Sigmoid colon (tissue), 4 donors: Measurements from ENCODE around the gene KCTD3.

Source experiments
- CTCF ChIP-seq, 4 experiments: fragments of 450-650 bp in 3 of 4; fragments of 200-600 bp in 1 of 4; IDR thresholded peaks; one replicate each; pipeline ENCODE4 v1.5.1; 2016 to 2019; ENCODE audit warnings: antibody characterized with exemption in 4 of 4, mild to moderate bottlenecking in 3 of 4, moderate library complexity in 2 of 4
- EP300 ChIP-seq, 4 donors: sonication (generic); formaldehyde crosslinking; IDR thresholded peaks; one replicate each; pipeline ENCODE4 v1.6.1; 2017; ENCODE audit warnings: antibody characterized with exemption in 4 of 4
- POLR2AphosphoS5 ChIP-seq, 4 donors: sonication (generic); formaldehyde crosslinking; IDR thresholded peaks; one replicate each; pipeline ENCODE4 v1.6.1; 2017; ENCODE audit warnings: antibody characterized with exemption in 4 of 4

- no peak for TF ChIP-seq CTCF (IDR thresholded peaks at IDR 0.05)
- TF ChIP-seq POLR2AphosphoS5 (IDR thresholded peaks at IDR 0.05) = no peak
- no peak for TF ChIP-seq EP300 (IDR thresholded peaks at IDR 0.05)
Measured at GRCh38 chr1:215551806-215552205, 15.3 kb upstream of the KCTD3 start.
